Measurements from ENCODE around the gene CLCN6.

DNA sequence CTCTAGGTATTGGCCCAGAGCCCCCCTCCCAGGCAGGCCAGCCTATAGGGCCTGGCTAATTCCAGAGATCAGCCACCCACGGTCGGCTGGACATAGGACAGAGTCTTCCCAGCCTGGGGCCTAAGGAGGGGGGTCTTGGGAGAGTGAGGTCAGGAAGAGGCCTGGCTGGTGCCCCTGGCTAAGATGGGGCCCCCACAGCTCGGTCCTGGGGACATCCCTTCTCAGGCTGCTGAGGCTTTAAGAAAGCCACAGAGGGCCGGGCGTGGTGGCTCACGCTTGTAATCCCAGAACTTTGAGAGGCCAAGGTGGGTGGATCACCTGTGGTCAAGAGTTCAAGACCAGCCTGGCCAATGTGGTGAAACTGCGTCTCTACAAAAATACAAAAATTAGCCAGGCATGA is 41.5 kb upstream of the CLCN6 start:
- TF ChIP-seq, protein P1, sequence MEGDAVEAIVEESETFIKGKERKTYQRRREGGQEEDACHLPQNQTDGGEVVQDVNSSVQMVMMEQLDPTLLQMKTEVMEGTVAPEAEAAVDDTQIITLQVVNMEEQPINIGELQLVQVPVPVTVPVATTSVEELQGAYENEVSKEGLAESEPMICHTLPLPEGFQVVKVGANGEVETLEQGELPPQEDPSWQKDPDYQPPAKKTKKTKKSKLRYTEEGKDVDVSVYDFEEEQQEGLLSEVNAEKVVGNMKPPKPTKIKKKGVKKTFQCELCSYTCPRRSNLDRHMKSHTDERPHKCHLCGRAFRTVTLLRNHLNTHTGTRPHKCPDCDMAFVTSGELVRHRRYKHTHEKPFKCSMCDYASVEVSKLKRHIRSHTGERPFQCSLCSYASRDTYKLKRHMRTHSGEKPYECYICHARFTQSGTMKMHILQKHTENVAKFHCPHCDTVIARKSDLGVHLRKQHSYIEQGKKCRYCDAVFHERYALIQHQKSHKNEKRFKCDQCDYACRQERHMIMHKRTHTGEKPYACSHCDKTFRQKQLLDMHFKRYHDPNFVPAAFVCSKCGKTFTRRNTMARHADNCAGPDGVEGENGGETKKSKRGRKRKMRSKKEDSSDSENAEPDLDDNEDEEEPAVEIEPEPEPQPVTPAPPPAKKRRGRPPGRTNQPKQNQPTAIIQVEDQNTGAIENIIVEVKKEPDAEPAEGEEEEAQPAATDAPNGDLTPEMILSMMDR (IDR thresholded peaks at IDR 0.05), result no peak
- no peak for TF ChIP-seq POLR2A (IDR thresholded peaks at IDR 0.05)

Measured in uterus (tissue), 2 donors.